Activated CD4-positive, alpha-beta T cell treated with anti-CD3 and anti-CD28 coated beads for 48 hours (primary cell): ENCODE measurements around the gene SPOCK1.

ENCODE experiments used
- DNase-seq: peaks from one replicate; pipeline ENCODE4 v3.0.0-alpha.2; 2020

Gene SPOCK1

DNA sequence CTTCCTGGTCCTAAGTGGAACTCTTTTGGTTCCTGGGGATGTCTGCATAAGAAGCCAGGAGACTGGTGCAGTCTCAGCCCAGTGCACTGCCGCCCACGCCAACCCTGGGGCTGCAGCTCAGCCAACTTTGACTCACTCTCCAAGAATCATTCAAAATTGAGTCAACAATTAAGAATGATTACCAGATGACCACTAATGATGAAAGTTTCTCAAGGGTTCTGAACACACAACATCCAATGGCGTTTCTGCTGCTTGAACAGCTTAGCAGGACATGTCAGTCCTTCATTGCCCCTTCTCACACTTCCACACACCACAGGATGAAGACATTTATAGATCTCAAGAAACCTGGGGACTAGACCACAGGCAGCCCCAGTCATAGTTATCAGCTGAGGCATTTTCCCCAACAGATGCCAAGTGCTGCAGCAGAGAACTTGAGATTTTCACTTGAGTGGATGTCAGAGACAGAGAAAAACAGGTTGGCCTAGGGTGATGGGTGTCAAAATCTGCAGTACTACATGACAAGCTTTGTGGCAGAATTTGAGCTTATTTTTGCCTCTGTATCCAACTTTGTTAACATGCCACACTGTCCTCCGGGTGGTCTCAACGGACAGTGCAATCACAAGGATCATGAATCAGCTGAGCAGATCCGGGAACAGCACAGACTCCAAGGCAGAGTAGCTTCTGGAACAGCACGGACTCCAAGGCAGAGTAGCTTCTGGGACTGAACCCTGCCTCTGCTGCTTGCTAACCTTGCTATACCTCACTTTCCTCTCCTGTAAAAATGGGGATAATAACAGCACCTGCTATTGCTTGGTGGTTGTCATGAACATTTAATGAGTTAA is 356.1 kb downstream of the SPOCK1 start:
- DNase-seq: no peak

DNA sequence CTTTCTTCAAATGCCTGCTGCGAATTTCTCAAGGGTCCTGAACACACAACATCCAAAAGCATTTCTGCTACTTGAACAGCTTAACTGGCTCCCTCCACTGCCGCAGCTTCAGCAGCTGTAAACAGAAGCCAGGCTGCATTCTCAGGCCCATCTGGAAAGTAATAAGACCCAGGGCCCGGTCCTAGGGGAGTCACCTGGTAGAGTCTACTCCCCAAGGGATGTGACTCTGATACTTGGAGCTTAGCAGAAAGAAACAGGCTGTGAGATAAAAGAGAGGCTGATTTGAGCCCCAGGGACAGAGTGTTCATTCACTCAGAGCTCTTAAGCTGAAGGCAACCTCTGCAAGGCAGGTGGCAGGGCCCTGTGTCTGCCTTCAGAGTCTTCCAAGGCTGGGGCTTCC is 356.8 kb downstream of the SPOCK1 start:
- no peak for DNase-seq

- DNase-seq: no peak
Observed at GRCh38 chr5:137141779-137142178, 357.3 kb downstream of the SPOCK1 start.

DNA sequence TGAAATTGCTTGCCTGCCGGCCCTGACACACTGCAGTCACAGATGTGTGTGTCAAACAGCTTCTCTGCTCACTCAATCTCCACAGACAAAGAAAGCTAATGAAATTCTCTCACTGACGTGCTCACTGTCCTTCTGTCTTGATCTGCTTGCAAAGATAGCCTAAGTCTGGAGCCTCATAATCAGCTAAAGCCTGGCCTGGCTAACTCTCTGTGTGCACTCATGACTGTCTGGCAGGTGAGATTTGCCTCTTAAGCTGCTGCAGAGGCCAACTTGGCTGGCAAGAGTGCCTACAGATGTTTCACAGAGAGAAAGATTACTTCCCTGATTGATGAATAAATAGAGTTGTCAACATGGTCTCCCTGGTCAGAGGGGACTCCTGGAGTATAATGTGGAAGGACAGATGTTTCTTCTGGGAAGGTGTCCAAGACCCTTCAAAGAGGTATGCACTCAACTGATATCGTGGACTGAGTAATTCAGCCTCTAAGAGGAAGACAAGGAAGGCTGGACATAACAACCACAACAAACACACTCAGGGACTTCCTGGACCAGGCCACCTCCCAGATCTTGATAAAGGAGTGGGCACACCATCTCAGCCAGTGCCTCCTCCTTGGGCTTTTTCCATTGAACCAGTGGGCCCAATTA is 362.0 kb downstream of the SPOCK1 start:
- no peak for DNase-seq

- no peak for DNase-seq
Observed at GRCh38 chr5:137134920-137135532, 364.1 kb downstream of the SPOCK1 start.

DNA sequence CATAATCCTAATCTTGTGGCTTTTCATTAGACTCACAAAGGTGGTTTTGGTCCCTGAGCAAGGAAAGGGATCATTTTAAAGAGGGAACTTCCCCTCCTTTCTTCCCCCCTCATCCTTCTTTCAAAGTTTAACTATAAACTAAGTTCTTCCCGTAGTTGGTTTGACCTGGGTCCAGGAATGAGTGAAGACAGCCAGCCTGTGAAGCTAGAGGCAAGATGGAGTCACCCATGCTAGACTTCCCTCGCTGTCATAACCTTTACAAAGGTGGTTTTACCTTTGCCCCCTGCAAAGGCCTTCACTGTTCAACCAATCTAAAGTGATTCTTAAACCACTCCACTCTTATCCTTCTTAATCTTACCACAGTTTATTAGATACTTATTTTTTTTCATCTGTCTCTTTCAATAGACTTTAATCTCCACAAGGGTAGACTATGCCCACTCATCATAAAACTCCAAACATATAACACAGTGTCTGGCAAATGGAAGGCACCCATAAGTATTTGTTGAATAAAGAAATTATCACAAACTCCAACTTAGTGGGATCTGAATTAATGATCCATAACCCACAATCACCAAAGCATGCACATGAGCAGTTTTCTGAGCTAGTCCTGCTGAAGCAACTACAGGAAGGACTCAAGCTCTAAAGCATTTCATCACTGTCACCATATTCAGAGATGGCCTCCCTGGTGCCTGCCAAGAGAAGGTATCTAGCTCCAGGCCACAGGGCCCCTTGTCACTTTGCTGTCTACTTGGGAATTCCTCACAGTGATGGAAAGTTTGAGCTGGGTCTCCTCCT is 369.0 kb downstream of the SPOCK1 start:
- no peak for DNase-seq

GRCh38 chr5:137128012-137128411 is 371.1 kb downstream of the SPOCK1 start:
- DNase-seq: no peak

DNA sequence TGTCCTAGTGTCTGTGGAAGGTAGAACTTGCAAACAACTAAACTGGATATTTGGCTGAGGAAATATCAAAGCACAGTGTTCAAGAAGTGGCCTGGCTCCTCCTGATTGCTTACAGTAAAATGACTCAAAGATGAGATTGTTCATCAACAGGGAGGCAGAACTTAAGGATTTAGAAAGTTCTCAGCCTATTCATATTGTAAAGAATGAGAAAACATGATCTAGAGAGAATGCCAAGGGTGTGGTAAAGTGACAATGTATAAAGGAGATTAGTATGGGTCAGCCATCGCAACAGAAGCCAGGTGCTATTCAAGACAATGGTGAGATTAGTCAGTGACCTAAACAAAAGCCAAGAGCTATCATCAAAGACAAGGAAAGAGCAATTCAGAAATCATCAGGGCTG is 372.3 kb downstream of the SPOCK1 start:
- no peak for DNase-seq

DNA sequence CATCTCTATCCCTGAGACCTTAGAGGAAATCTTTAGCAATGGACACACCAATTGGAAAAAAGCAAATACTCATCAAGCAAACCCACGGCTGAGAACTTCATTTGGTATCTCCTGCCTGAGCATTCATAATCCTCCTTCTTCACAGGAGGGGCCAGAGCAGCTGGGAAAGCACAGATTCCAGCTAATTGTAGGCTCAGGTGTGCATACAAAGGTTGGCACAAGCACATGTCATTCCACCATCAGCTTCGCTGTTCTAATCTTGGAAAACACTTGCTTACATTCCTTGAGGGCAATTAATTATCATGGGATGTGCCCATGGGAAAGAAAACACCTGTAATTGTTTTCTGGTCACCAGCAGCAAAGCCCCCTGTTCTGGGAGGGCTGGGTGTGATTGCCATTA is 376.6 kb downstream of the SPOCK1 start:
- DNase-seq: no peak

DNA sequence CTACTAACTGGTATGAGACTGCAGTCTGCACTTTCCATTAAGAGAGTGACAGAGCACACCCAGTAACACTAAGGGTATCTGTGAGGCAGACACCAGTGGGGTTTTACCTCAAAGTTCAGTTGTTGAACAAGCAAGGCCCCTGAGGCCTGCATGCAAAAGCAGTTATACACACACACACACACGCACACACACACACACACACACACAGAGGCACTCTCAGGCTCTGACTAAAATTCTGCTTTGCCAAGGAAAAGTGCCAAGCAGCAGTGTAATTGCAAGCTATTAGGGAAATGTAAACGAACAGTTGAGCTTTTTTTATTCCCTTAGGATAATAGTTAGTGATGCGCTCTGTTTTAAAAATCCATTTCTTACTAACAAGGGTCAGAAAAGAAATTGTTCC is 377.1 kb downstream of the SPOCK1 start:
- DNase-seq: no peak

GRCh38 chr5:137119321-137119720 is 379.8 kb downstream of the SPOCK1 start:
- no peak for DNase-seq

DNA sequence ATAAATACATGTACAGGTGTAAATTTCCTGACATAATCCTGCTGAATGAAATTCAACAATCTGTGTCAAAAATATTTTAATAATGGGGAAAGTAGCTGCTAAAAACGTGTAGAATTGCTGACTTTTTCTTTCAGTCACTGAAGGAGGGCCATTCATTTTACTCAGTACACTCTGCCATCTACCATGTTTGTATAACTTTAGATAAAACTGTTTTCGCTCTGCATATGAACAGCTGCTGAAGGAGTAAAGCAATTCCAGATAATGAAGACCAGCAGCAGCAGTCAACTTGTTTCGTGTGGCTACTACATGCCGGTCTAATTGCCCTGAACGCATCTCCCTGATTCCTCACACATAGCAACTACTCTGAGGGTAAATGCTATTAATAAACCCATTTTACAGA is 380.5 kb downstream of the SPOCK1 start:
- no peak for DNase-seq

- no peak for DNase-seq
Observed at GRCh38 chr5:137115152-137115551, 384.0 kb downstream of the SPOCK1 start.

- no peak for DNase-seq
Observed at GRCh38 chr5:137114529-137114928, 384.6 kb downstream of the SPOCK1 start.

GRCh38 chr5:137113939-137114338 is 385.2 kb downstream of the SPOCK1 start:
- DNase-seq: no peak

DNA sequence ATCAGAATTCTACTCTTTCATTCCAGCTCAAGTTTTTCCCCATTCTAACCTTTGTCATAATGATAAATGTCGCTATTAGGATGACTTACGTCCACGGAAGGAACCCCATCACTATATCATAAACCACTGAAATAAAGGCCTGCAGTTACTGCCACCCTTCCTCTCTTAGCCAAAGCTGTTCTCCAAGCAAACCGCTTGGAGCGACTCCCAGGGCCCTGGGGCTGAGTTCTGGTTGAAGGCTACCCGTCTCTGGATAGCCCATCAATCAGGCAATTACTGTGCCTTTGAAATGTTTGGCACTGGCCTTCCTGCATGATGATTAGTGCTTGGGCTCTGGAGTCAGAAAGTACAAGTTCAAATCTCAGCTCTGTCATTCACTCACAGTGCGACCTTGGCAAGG is 386.0 kb downstream of the SPOCK1 start:
- DNase-seq: no peak

- DNase-seq: no peak
Observed at GRCh38 chr5:137105351-137106035, 393.6 kb downstream of the SPOCK1 start.

DNA sequence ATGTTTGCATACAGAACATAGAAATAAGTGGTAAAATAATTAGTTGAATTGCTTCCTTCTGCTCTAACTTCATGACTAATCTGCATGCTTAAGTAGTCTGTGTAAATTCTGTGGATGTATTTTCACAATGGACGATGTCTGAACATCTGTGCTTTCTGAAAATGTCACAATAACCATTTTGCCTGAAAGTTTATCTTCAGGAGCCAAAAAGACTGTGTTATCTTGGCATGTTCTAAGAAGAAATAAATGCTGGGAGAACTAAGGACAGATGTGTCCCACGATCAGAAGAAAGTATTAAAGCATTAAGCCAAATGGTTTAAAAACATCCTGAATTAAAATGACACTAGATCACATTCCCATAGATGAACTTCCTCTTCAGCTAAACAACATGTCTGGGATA is 397.6 kb downstream of the SPOCK1 start:
- no peak for DNase-seq

DNA sequence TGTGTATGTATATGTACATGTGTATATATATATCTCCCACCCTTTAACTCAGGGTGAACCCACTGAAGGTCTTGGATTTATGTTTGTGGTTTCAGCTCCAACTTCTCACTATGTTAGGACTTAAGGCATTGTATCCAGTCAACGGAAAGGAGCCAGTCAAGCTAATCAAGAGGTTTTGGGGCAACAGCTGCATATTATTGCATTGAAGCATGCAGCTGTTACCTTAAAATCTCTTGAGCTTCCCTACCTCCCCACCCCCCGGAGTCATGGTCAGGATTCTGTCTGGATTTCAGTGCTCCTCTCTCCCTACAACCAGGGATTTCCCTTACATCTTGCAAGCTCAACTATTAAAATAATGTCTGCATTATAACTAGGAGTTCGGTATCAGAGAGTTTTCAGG is 399.5 kb downstream of the SPOCK1 start:
- no peak for DNase-seq

DNA sequence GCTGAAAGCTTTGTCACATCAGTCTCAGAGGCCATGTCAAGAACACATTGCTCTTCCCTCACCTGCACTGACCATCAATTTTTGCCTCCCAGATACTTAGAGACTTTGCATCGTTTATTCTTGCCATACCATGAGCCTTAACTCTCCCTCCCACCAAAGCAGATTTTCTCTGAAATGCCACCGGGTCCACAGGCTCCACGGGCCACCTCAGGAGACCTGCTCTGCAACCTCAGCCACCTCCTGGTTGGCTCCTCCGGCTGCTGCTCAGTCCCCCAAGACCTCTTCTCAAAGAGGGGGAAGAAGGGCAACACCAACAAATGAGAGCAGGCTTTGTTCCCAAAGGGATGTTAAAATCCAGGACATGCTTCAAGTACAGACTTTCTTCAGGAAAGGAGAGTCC is 400.5 kb downstream of the SPOCK1 start:
- no peak for DNase-seq

- DNase-seq: no peak
Observed at GRCh38 chr5:137098238-137098637, 400.9 kb downstream of the SPOCK1 start.

DNA sequence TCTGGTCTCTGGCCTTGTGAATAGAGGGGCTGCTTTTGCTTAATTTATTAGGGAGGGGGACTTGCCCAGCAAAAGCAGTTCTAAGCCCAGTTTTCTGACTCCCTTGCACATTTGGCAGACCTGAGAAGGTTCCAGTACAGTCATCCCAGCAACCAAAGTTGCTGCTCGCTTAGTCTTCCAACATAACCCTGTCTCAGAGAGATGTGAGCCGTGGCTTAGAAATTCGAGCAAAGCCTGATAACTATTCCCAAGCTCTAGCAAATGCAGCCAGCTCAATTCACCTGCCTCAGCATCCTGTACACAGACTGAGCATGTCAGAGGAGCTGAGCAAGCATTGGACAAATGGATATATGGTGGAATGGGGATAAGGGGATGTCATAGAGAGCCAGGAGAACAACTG is 401.9 kb downstream of the SPOCK1 start:
- DNase-seq: no peak
